Activated CD8-positive, alpha-beta memory T cell treated with anti-CD3 and anti-CD28 coated beads, Interleukin-2, amount 50 U/mL, for 1 hour (primary cell): ENCODE measurements around the gene ISCU.
"Not testable (repeated sequence)": the region's sequence is repeated elsewhere in the genome, so short reads cannot be mapped to it uniquely, and the experiment has no call there.

Source experiments
- DNase-seq: peaks from one replicate; pipeline ENCODE4 v3.0.0-alpha.2; 2020; ENCODE audit errors: extremely low read depth

The ISCU gene

GRCh38 chr12:108543652-108544051, 18.7 kb upstream of the ISCU start:
- no peak for DNase-seq

- DNase-seq: no peak
Measured at GRCh38 chr12:108547686-108548085, 14.7 kb upstream of the ISCU start.

- DNase-seq: no peak
Measured at GRCh38 chr12:108548954-108549521, 13.4 kb upstream of the ISCU start.

- no peak for DNase-seq
Measured at GRCh38 chr12:108551535-108551934, 10.9 kb upstream of the ISCU start.

GRCh38 chr12:108553799-108554198, 8.6 kb upstream of the ISCU start:
- no peak for DNase-seq

- not testable (repeated sequence) for DNase-seq
Measured at GRCh38 chr12:108555383-108555782, 7.0 kb upstream of the ISCU start.

- DNase-seq: no peak
Measured at GRCh38 chr12:108559007-108559655, 3.3 kb upstream of the ISCU start.

- no peak for DNase-seq
Measured at GRCh38 chr12:108559748-108560147, 2.6 kb upstream of the ISCU start.

- no peak for DNase-seq
Measured at GRCh38 chr12:108560321-108560721, 2.1 kb upstream of the ISCU start.

- DNase-seq: peak; percentile 50
Measured at GRCh38 chr12:108560752-108561719, 1.4 kb upstream of the ISCU start, which contains the start of gene SART3. Gene SART3 (minus strand): TSS chr12:108561173. CDS start chr12:108561154, 19 bp downstream.

- DNase-seq: no peak
Measured at GRCh38 chr12:108561852-108562347, 496 bp upstream of the ISCU start.

GRCh38 chr12:108563136-108563803, 874 bp downstream of the ISCU start:
- peak; percentile 69 for DNase-seq

- no peak for DNase-seq
Measured at GRCh38 chr12:108563804-108564151, 1.4 kb downstream of the ISCU start.

GRCh38 chr12:108564724-108565123, 2.3 kb downstream of the ISCU start:
- no peak for DNase-seq

- DNase-seq: no peak
Measured at GRCh38 chr12:108565146-108565545, 2.8 kb downstream of the ISCU start.

GRCh38 chr12:108565976-108566375, 3.6 kb downstream of the ISCU start:
- no peak for DNase-seq

- DNase-seq: no peak
Measured at GRCh38 chr12:108566452-108566851, 4.1 kb downstream of the ISCU start.

GRCh38 chr12:108567406-108568337, 5.3 kb downstream of the ISCU start:
- no peak for DNase-seq

GRCh38 chr12:108568338-108569154, 6.2 kb downstream of the ISCU start:
- peak; percentile 49 for DNase-seq
